IPS-20b (cell line): Measurements from ENCODE around the gene GNGT1.

ENCODE experiments used
- H3K27ac ChIP-seq: one replicate; pipeline ENCODE4 v1.5.1; 2013; ENCODE audit warnings: low read length
- H3K27me3 ChIP-seq: 2 replicates; pipeline ENCODE4 v1.6.1; 2013; ENCODE audit warnings: mild to moderate bottlenecking, low read length, inconsistent platforms; ENCODE audit not compliant: insufficient read depth
- H3K36me3 ChIP-seq: 2 replicates; pipeline ENCODE4 v1.6.1; 2013; ENCODE audit warnings: low read depth, mild to moderate bottlenecking, inconsistent platforms, low read length, moderate library complexity; ENCODE audit not compliant: insufficient read depth
- H3K4me1 ChIP-seq: 2 replicates; pipeline ENCODE4 v1.6.1; 2013; ENCODE audit warnings: mild to moderate bottlenecking, control low read depth, inconsistent platforms, low read length, moderate library complexity; ENCODE audit not compliant: insufficient read depth
- H3K4me3 ChIP-seq: 2 replicates; pipeline ENCODE4 v1.5.1; 2013; ENCODE audit warnings: mild to moderate bottlenecking, low read length, inconsistent platforms
- H3K9ac ChIP-seq: 2 replicates; pipeline ENCODE4 v1.6.1; 2013; ENCODE audit warnings: low read depth, mild to moderate bottlenecking, inconsistent platforms, low read length, moderate library complexity
- H3K9me3 ChIP-seq: 2 replicates; pipeline ENCODE4 v1.6.1; 2013; ENCODE audit warnings: mild to moderate bottlenecking, low read depth, low read length, inconsistent platforms; ENCODE audit not compliant: insufficient read depth

Gene GNGT1

DNA sequence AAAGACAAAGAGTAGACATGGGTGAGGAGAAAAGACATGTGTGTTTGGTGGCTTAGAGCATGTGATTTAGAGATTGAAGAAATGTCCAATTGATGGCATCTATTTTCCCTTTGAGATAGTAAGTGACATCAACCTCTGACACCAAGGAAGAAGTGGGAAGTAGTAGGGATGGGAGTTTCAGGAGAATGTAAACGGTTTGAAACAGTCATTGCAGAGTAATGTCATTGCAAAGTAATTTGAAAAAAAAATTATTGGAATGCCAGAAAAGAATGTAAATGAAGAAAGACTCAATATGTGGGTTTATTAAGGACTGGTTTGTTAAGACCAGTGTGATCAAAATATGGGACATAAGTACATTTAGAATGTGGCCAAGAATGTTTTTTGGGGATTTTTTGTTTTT lies 41.7 kb downstream of the GNGT1 start:
- H3K4me1 ChIP-seq = no peaks in the 10 kb centered on the region
- H3K27me3 ChIP-seq = no peaks in the 10 kb centered on the region
- H3K27ac ChIP-seq = no peak overlapping the region
- no peaks in the 10 kb centered on the region for H3K36me3 ChIP-seq
- H3K4me3 ChIP-seq = no peak overlapping the region
- no peaks in the 10 kb centered on the region for H3K9me3 ChIP-seq
- H3K9ac ChIP-seq = no peak overlapping the region

DNA sequence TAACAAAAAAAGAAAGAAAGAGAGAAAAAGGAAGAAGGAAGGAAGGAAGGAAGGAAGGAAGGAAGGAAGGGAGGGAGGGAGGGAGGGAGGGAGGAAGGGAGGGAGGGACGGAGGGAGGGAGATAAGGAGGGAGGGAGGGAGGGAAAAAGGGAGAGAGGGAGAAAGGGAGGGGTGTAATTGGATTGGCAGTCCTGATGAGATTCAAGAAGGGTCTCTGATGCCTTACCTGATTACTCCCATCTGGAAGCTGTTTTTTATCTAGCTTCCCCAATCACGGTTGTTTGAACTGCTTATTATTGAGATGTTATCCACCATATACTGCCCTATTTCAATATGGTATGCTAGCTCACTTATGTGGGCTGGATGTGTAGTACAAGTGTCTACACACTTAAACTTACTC lies 42.5 kb downstream of the GNGT1 start:
- H3K27ac ChIP-seq = no peak overlapping the region
- no peaks in the 10 kb centered on the region for H3K36me3 ChIP-seq
- no peaks in the 10 kb centered on the region for H3K9me3 ChIP-seq
- H3K9ac ChIP-seq = no peak overlapping the region
- no peaks in the 10 kb centered on the region for H3K4me1 ChIP-seq
- H3K4me3 ChIP-seq = no peak overlapping the region
- H3K27me3 ChIP-seq = no peaks in the 10 kb centered on the region

DNA sequence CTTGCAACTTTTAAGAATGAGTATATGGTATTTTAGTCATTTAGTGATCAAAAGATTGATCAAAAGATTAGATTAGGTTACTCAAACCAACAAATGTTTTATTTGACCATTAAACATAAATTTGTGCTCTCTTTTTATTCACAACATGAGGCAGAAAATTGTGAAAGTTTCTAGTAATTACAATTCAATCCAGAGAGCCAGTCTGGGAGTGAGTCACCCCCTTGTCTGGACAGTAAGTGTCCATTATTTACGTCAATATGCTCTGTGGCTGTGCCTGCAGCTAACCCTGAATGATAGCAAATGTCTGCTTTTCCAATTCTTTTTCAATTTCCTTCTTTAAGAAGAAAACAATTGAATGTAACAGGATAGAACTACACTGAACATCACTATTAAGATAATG lies 43.1 kb downstream of the GNGT1 start:
- no peak overlapping the region for H3K27ac ChIP-seq

DNA sequence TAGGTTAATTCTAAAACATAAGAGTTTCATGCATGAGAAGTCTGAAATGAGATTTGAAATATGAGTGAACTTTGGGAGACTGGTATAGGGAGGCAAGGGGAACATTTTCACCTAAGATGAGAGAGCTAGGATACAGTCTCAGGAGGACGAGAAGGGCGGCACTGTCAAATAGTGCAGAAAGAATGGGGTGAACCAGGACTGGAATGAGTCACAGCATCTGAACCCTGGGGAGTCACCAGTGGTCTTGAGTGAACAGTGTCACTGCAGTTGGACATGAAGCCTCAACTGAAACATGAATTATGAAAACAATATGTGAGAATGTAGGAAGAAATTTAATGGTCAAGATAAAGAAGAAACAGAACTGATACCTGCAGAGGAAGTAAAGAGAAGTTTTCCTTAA lies 48.9 kb downstream of the GNGT1 start:
- Histone ChIP-seq H3K9me3 (no peaks in the 10 kb centered on the region), H3K4me3 (no peak overlapping the region), H3K9ac (no peak overlapping the region), H3K27ac (no peak overlapping the region), H3K27me3 (no peaks in the 10 kb centered on the region), H3K36me3 (no peaks in the 10 kb centered on the region), H3K4me1 (peaks cover 4% of the 10 kb centered on the region; the same call in 1 of the 2 replicates)

More for the DNA sequence above, 43.1 kb downstream of the GNGT1 start:
- Histone ChIP-seq H3K9me3 (no peaks in the 10 kb centered on the region), H3K4me3 (no peak overlapping the region), H3K27me3 (no peaks in the 10 kb centered on the region), H3K9ac (no peak overlapping the region), H3K4me1 (no peaks in the 10 kb centered on the region), H3K36me3 (no peaks in the 10 kb centered on the region)

DNA sequence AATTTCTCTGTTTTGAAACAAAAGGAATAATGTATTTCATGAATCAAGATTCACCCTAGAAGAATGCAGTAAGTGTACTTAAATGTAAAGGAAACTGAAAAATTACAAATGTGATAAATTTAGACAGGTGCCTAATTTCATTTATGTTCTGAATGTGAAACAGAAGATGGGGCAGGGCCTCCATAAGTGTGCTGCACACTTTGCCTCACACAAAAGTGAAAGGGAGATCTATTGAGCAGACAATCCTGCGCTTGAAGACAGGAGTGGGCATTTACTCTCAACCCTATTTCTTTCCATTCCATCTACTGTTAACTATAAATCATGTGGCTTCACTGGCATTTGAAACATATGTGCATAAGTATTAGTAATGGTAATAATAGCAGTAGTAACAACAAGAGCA lies 51.4 kb downstream of the GNGT1 start:
- H3K9ac ChIP-seq = no peak overlapping the region
- H3K4me1 ChIP-seq = peaks cover 4% of the 10 kb centered on the region; the same call in 1 of the 2 replicates
- no peak overlapping the region for H3K4me3 ChIP-seq
- H3K9me3 ChIP-seq = no peaks in the 10 kb centered on the region
- H3K27me3 ChIP-seq = no peaks in the 10 kb centered on the region
- no peaks in the 10 kb centered on the region for H3K36me3 ChIP-seq
- no peak overlapping the region for H3K27ac ChIP-seq

DNA sequence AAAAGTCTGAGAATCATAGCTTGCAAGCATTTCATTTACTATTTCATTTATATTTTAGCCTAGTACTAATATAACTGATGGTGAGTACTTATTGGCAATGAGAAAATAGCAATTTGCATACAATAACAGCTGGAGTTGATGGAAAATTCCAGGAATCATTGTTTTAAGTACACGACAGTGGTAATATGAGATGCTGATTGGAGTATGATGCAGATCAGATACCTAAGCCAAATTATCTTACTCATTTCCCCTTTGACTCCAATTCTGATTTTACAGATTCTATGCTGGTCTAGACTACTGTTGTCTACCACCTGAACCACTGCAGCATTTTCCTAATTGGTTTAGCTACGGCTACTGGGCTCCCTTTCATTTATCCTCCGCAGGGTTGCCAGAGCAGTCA lies 51.8 kb downstream of the GNGT1 start:
- Histone ChIP-seq H3K36me3 (no peaks in the 10 kb centered on the region), H3K9ac (no peak overlapping the region), H3K9me3 (no peaks in the 10 kb centered on the region), H3K27ac (no peak overlapping the region), H3K4me3 (no peak overlapping the region), H3K4me1 (peaks cover 4% of the 10 kb centered on the region; the same call in 1 of the 2 replicates), H3K27me3 (no peaks in the 10 kb centered on the region)

DNA sequence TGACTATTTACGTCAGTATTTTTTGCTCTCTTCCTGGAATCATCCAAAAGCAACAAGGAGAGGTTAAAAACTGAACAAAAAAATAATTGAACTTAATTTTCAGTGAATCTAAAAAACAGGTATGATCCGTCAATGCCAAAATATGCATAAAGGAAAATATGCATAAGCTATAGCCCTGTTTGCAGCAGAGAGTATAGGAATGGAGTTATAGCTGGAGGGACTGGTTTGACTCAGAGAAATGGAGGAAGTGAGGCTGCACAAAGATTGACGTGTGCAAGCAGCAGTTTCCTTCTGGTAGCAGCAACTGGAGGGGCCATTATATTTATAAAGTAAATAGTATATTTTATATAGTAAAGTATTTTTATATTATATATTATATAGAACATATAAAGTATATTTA lies 52.3 kb downstream of the GNGT1 start:
- H3K4me3 ChIP-seq = no peak overlapping the region

More for the DNA sequence above, 52.3 kb downstream of the GNGT1 start:
- Histone ChIP-seq H3K27me3 (no peaks in the 10 kb centered on the region), H3K27ac (no peak overlapping the region), H3K36me3 (no peaks in the 10 kb centered on the region), H3K4me1 (peaks cover 4% of the 10 kb centered on the region; the same call in 1 of the 2 replicates), H3K9me3 (no peaks in the 10 kb centered on the region), H3K9ac (no peak overlapping the region)
